Forelimb muscle (tissue), 1 donor: ENCODE results near the gene NTPCR. TPM values are rescaled to one million over a fixed set of nuclear protein-coding genes. Genes with fewer than 3 reads are reported as not detected.
"Not testable (repeated sequence)": the region's sequence is repeated elsewhere in the genome, so short reads cannot be mapped to it uniquely, and the experiment has no call there.

Source experiments
- DNase-seq: peaks from one replicate; pipeline ENCODE4 v3.0.0-alpha.2; 2013; ENCODE audit warnings: low read depth
- polyA plus RNA-seq: library from polyadenylated mRNA; unstranded; fragments of 120-200 nt; gene quantifications from one replicate; pipeline ENCODE4 v1.2.1, GENCODE V29; 2013; ENCODE audit not compliant: insufficient read length

NTPCR gene
- polyA plus RNA-seq, 1 donor = 27.2 TPM

- no peak for DNase-seq
Observed at GRCh38 chr1:232984577-232985425, 34.4 kb downstream of the NTPCR start.

GRCh38 chr1:232985882-232986526, 35.6 kb downstream of the NTPCR start:
- DNase-seq = no peak

GRCh38 chr1:232986527-232986922, 36.1 kb downstream of the NTPCR start:
- DNase-seq = no peak

GRCh38 chr1:232987046-232987773, 36.8 kb downstream of the NTPCR start:
- DNase-seq = no peak

- no peak for DNase-seq
Observed at GRCh38 chr1:232987774-232988140, 37.3 kb downstream of the NTPCR start.

GRCh38 chr1:232988572-232989040, 38.2 kb downstream of the NTPCR start:
- no peak for DNase-seq

GRCh38 chr1:232990176-232991128, 40.0 kb downstream of the NTPCR start:
- no peak for DNase-seq

- no peak for DNase-seq
Observed at GRCh38 chr1:232991238-232991637, 40.8 kb downstream of the NTPCR start.

- no peak for DNase-seq
Observed at GRCh38 chr1:232992227-232992626, 41.8 kb downstream of the NTPCR start.

GRCh38 chr1:232993555-232993954, 43.1 kb downstream of the NTPCR start:
- DNase-seq = no peak

GRCh38 chr1:232995189-232995588, 44.8 kb downstream of the NTPCR start:
- no peak for DNase-seq

GRCh38 chr1:232996143-232996542, 45.7 kb downstream of the NTPCR start:
- no peak for DNase-seq

- DNase-seq = no peak
Observed at GRCh38 chr1:232998138-232998537, 47.7 kb downstream of the NTPCR start.

GRCh38 chr1:232998646-232999045, 48.2 kb downstream of the NTPCR start:
- no peak for DNase-seq

GRCh38 chr1:232999956-233000625, 49.7 kb downstream of the NTPCR start:
- DNase-seq = no peak

- not testable (repeated sequence) for DNase-seq
Observed at GRCh38 chr1:233003638-233004037, 53.2 kb downstream of the NTPCR start.

- no peak for DNase-seq
Observed at GRCh38 chr1:233004451-233004850, 54.0 kb downstream of the NTPCR start.

- DNase-seq = no peak
Observed at GRCh38 chr1:233005156-233005555, 54.7 kb downstream of the NTPCR start.

- DNase-seq = no peak
Observed at GRCh38 chr1:233005703-233006102, 55.3 kb downstream of the NTPCR start.

GRCh38 chr1:233006108-233006507, 55.7 kb downstream of the NTPCR start:
- no peak for DNase-seq

- DNase-seq = no peak
Observed at GRCh38 chr1:233006541-233006973, 56.1 kb downstream of the NTPCR start.
